OCI-LY3 (cell line): Measurements from ENCODE around the gene CD79A.

Experiments used
- EZH2phosphoT487 ChIP-seq: fragments of 200-600 bp; shearing (Covaris generic); IDR thresholded peaks from 2 replicates; pipeline ENCODE4 v1.6.1; 2018; ENCODE audit warnings: antibody characterized with exemption, mixed run types, low read depth
- TF ChIP-seq, protein P1 (sequence below): fragments of 200-600, 300-600 bp; sonication (generic); IDR thresholded peaks from 2 replicates; pipeline ENCODE4 v1.5.1; 2014; ENCODE audit warnings: antibody characterized with exemption, low read length, low read depth

DNA sequence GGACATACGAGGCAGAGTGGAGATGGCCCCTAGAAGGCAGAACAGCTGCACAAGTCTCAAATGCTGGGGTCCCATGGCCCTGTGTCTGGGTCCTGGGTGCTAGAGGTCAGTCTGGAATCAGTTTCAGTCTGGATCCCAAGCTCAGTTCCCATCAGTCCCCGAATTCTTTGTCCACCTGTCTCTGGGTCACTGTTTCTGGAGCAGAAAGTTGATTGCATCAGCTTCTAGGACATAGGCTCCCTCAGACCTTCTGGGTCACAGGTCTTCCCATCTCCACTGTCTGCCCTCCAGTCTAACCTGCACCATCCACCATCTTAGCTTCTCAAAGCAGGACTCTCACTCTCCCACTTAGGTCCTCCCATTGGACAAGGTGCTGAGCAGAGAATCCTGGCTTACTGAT lies 37.9 kb upstream of the CD79A start:
- TF ChIP-seq, protein P1, sequence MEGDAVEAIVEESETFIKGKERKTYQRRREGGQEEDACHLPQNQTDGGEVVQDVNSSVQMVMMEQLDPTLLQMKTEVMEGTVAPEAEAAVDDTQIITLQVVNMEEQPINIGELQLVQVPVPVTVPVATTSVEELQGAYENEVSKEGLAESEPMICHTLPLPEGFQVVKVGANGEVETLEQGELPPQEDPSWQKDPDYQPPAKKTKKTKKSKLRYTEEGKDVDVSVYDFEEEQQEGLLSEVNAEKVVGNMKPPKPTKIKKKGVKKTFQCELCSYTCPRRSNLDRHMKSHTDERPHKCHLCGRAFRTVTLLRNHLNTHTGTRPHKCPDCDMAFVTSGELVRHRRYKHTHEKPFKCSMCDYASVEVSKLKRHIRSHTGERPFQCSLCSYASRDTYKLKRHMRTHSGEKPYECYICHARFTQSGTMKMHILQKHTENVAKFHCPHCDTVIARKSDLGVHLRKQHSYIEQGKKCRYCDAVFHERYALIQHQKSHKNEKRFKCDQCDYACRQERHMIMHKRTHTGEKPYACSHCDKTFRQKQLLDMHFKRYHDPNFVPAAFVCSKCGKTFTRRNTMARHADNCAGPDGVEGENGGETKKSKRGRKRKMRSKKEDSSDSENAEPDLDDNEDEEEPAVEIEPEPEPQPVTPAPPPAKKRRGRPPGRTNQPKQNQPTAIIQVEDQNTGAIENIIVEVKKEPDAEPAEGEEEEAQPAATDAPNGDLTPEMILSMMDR = no peak
- TF ChIP-seq EZH2phosphoT487 = no peak
